Skin of body (tissue), 2 donors: ENCODE results near the gene G6PD. TPM values are rescaled to one million over a fixed set of nuclear protein-coding genes. Genes with fewer than 3 reads are reported as not detected.
"Not testable (repeated sequence)": the region's sequence is repeated elsewhere in the genome, so short reads cannot be mapped to it uniquely, and the experiment has no call there.

Experiments
- DNase-seq: peaks from one replicate; lab custom pipeline; 2025; lab: John Stamatoyannopoulos, UW
- total RNA-seq: library from RNA; depleted of rRNA; stranded (reverse); fragments of >200 nt; gene quantifications from one replicate; pipeline ENCODE4 v1.2.3, GENCODE V29; 2014

The G6PD gene
- 19.5 TPM for total RNA-seq

DNA sequence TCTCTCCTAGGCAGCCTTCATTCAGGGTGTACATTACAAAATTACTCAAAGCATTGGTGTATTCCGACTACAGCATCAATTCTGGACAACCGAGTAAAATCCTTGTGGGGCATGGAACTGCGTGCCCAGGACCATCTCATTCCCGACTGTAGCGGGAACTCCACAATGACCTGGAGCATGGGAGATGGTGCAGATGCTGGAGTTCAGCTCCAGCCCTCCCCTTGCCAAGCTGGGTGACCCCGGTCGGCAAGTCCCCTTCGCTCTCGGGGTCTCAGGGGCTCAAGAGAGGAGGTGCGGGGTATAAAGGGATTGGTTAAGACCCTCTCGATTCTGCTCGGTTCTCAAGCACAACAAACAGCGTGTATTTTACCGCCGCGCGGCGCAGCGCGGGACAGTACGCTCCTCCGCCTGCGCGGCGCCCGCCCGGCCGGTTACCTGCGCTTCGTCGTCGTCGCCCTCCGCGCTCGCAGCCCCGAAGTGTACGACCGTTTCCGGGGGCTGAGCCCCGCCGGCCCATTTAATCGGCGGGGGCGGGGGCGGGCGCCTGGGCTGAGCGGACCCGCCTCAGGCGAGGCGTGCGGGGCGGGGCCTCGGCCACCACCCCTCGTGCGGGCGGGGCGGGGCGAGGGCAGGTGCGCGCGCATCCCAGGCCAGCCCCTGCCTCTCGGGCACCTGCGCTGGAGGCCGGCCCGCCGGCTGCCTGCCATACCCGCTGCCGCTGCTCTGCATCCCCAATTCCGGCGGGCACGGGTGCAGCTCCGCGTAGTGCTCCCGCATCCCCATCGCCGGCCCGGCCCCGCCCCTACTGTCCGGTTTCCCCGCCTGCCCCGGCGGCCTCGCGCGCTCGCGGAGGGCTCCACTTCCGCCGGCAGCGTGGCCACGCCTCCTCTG lies at the start of gene G6PD:
Gene G6PD (minus strand): TSS at position 493 of the 891 bp plus-strand sequence. CDS start 691 bp downstream, outside the sequence.
- no peak for DNase-seq

DNA sequence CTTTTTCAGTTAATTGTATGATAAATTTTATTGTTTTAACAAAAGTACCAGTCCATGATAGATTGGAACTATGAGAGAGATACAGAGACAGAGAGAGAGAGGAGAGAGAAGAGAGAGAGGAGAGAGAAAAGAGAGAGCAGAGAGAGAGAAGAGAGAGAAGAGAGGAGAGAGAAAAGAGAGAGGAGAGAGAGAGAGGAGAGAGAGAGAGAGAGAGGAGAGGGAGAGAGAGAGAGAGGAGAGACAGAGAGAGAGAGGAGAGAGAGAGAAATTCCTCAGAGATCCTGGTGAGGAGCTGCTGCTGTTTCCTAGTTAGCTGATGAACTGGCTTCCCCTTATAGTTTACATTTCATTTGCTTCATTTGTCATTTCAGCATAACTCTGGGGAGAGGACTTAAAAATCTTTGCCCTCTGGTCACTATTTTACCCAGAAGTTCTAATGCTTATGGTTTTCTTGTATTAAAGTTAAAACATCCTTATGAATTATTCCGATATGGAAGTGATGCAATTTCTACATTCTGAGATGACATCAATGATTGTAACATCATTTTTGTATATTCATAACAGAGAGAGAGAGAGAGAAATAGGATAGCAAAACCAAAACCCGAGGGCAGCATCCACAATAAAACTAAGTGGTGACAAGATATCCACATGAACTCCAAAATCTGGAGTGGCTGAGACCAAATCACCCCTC lies 49.1 kb upstream of the G6PD start:
- no peak for DNase-seq

DNA sequence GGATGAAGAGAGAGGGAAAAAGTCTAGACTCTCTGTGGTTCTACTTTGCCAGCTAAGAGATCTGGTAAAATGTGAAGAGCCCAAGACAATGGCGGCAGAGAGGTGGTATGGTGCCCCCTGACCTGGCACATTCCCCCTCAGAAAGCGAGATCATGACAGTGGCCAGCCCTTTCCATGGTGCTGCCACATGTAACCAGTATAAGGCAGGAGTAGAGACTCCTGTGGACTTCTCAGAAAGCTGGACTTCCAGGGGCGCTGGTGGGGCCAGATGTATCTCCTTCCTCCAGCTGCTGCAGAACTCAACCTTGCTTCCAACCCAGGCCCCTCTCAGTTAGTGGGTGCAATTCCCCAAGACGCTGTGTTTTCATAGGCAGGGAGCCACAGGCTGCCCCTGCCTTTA lies 47.8 kb upstream of the G6PD start:
- DNase-seq, result no peak

DNA sequence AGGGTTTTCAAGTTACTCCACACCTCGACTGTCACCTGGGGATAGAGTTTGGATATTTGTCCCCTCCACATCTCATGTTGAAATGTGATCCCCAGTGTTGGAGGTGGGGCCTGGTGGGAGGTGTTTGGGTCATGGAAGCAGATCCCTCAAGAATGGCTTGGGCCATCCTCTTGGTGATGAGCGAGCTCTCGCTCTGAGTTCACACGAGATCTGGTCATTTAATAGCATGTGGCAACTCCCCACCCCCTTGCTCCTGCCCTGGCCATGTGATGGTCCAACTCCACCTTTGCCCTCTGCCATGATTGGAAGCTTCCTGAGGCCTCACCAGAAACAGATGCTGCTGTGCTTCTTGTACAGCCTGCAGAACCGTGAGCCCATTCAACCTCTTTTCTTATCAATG lies 46.6 kb upstream of the G6PD start:
- no peak for DNase-seq

DNA sequence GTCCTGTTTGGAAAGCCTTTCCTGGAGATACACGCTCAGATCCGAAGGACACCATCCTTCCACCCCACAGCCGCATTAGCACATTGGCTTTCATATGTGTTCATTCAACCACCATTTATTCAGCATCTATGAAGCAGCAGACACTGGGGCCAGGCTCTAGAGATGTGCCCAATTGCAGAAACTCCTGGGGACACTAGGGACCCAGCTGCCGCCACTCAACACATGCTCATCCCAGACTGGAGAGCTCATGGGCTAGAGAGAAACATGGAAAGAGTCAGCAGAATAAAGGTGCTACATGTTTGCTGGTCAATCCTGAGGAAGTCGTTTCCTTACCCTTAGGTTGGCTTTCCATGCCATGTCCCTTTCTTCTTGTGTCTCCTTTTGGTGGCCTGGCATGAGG lies 45.9 kb upstream of the G6PD start:
- DNase-seq, result no peak

DNA sequence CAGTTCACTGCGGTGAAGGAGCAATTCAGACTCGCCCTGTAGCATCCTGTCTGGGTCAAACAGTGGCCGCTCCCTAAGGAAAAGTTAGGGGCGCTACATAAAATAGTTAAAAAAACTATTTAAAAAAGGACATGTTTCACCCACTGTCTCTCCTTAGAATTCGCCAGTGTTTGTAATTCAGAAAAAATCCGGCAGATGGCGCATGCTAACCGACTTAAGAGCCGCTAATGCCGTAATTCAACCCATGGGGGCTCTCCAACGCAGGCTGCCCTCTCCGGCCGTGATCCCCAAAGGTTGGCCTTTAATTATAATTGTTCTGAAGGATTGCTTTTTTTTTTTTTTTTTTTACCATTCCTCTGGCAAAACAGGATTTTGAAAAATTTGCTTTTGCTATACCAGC lies 43.8 kb upstream of the G6PD start:
- not testable (repeated sequence) for DNase-seq

DNA sequence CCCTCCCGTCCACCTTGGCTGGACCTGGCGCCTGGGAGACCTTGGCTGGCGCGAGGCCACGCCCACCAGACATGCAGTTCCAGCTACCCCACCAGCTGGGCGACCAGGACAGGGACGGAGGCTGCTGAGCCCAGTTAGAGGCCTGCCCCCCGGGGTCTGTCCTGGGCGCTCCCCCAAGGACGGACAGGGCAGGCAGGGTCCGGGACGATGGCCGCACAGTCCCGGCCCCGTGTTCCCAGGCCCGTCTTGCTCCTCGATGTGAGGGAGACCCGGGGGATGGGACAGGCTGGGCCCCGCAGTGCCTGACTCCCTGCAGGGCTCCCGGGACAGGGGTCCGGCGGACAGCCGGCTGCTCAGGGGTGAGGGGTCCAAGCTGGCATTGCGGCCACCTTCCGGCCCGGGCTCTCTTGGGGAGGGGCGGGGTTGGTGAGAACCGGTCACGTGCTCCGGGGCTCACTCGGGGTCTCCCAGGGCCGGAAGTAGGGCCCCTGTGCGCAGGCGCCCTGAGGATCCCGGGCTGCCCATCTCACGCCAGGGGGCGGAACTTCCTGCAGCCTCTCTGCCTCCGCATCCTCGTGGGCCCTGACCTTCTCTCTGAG lies 38.0 kb upstream of the G6PD start, which contains the start of gene CTAG1A:
Gene CTAG1A (plus strand): TSS at position 549 of the 599 bp plus-strand sequence. CDS start 74 bp downstream, outside the sequence.
- not testable (repeated sequence) for DNase-seq

DNA sequence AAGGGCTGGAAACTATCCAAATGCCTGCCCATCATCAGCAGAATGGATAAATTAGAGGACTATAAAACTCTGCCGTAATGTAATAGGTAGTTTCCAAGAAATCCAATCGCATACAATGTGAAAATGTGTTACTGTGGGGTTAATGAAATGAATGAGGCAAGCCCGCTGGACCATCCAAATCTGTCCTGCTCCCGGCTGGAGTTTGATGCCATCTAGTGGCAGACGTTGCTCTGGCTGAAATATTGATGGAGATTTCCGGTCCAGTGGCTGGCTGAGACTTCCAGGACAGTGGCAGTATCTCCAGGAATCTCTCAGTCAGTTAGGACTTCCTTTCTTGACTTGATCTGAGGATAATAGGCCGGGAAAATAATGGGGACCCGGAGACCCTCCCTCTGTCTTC lies 36.3 kb upstream of the G6PD start:
- not testable (repeated sequence) for DNase-seq

DNA sequence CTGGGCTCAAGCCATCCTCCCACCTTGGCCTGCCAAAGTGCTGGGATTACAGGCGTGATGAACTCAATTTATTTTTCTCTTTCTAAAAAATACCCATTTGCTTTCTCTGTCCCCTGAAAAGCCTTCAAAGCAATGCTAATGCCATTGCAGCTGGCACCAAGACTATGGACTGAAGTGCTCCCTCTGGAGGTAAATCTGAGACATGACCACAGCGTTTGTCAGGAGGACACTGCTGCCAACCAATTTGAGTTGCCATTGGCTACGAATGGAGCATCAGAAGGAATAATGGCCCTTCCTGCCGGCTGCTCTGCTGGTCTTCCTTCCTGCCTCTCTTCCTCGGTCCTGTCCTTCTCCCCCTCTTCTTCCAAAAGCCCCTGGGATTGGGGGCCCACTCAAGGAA lies 28.4 kb upstream of the G6PD start:
- DNase-seq, result not testable (repeated sequence)

DNA sequence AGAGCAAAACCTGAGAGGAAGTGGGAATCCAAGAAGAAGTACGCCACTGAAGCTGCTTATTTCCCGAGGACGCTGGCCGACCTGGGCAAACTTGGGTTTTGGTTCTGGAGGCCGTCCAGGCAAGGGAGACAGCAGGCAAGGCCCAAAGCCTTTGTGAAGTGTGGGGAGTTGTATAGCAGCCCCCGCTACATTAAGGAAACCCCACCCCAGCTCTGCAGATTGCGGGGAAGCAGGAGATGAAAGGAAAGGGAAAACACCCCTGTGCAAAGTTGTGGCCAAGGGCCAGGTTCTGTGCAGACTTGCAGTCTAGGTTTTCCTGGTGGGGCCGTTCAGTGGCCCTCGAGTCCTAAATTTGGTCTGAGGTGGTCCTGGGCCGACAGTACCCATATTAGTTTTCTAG lies 26.4 kb upstream of the G6PD start:
- DNase-seq, result not testable (repeated sequence)

DNA sequence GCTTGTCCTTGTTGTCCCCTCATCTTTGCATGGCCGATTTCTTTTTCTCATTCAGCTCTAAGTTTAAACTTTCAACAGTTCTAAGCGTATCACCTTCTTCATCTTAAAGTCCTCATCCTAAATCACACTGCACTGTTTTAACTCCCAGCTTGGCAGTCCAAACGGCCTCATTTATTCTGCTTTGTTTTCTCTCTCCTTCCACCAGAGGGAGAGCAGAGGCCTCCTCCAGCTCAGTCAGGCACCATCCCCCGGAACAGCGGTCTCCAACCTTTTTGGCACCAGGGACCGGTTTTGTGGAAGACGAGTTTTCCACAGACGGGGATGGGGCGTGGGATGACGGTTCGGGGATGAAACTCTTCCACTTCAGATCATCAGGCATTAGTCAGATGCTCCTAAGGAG lies 23.7 kb upstream of the G6PD start:
- not testable (repeated sequence) for DNase-seq

DNA sequence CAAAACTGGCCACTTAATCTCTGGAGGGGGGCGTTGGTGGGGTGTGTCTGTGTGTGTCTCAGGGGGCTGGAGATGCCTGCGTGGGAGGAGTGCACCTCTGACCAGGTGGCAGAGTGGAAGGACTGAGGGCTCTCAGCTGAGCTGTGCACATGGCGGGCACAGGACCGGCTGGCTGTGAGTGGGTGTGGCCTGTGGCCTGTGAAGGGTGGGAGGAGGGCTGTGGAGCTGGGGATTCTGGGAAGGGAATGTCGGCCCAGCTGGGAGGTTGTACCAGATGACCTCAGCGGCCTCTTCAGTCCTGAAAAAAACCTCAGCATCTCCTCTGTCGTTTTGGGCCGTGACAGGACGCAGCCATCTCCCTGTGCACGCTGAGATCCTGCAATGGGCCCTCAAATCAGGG lies 15.6 kb upstream of the G6PD start:
- DNase-seq, result not testable (repeated sequence)

DNA sequence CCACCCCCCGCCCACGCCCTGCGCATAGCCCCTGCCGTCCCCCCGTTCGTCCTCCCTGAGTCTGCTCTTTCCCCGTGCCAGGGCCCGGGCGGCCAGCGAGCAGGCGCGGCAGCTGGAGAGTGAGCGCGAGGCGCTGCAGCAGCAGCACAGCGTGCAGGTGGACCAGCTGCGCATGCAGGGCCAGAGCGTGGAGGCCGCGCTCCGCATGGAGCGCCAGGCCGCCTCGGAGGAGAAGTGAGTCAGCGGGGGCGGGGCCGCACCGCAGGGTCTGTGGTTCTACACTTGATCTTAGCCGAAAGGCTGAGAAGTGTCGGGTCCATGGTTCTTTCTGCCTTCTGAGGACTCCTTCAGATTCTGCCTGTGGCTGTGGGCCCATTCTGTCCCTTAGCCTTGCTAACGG lies 13.7 kb upstream of the G6PD start:
- DNase-seq, result not testable (repeated sequence)

DNA sequence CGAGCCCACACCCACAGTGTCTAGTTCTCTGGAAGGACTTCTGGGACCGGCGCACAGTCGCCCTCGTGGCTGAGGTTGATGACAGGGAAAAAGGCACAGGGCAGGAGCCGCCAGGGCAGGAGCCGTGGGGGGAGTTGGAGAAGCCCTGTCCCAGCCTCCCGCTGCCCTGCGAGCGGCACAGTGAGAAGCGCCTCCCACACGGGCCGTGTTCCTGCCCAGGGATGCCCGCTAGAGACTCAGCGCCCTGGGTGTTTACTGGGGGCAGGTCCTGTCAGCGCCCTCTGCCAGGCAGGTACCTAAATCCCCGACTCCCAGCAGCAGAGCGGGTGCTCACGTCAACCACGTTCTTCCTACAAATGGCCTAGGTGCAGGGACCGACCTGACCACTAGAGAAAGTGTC lies 12.2 kb upstream of the G6PD start:
- DNase-seq, result not testable (repeated sequence)

DNA sequence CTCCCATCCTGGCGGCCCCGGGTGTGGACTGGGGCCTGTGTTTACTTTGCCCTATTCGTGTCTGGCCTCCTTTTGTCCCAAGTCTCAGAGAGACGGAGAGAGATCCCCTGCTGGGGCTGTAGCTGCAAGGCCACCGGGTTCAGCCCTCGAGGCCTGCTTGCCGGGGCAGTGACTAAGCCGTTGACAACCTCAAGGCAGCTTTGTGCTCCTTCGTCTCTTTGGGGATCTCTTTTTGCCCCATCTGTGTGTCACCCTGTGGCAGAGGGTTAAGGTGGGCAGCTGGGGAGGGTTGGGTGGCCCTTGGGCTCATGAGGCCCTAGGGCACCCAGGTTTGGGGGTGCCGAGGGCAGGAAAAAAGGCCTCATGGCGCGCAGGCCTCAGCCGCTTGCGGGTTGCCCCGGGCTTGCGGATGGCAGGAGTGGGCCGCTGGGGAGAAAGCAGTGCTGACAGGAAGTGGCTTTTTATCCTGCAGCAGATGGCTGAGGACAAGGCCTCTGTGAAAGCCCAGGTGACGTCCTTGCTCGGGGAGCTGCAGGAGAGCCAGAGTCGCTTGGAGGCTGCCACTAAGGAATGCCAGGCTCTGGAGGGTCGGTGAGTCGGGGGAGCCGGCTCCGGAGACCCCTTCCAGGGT lies 11.5 kb upstream of the G6PD start:
- DNase-seq, result not testable (repeated sequence)

DNA sequence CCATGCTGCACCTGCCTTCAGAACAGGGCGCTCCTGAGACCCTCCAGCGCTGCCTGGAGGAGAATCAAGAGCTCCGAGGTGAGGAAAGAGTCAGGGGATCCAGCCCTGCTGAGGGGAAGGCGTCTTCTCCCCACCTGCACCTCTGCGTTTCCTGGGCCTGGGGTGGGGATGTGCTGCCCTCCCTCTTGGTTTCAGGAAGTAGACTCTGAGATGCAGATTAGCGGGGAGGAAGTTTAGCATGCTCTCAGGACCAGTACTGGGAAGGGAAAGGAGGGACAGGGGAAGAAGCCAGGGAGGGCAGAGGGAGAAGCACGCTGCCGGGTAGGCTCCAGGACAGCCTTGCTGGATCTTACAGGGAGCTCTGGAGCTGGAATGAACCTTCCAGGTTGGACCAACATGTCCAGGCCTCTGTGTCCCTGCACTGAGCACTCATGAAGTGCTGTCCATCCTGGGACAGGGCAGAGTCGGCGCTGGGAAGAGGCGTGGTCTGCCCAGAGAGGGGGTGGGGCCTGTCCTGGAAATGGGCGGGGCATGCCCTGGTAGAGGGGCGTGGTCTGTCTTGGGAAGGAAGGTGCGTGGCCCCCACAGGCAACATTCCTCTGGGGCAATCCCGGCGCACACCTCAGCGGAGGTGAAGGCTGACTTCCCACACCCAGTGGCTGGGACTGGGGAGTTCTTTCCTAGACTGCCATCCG lies 5.6 kb upstream of the G6PD start:
- not testable (repeated sequence) for DNase-seq

DNA sequence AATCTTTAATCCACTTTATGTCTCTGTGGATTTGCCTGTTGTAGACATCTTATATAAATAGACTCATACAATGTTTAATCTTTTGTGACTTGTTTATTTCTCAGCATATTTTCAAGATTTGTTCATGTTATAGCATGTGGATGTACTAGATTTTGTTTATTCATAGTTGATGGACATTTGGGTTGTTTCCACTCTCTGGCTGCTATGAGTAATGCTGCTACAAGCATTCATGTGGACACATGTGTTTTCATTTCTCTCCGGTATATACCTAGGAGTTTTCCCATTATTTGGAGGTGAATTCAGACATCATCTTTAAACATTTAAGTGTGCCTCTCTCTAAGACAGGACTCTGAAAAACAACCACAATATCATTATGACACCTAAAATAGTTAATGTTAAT lies 3.1 kb upstream of the G6PD start:
- no peak for DNase-seq

DNA sequence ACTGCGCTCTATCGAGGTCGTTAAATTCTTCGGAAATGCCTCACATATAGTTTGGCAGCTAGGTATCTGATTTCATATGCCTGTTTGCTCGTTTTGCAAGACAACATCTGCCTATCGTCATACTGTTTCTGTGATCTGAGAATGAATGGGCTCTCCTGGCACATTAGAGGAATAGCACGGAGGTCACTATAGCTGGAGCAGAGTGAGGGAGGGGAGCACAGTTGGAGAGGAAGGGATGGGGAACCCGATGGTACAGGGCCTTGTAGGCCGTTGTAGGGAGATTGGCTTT lies 1.3 kb upstream of the G6PD start:
- no peak for DNase-seq

DNA sequence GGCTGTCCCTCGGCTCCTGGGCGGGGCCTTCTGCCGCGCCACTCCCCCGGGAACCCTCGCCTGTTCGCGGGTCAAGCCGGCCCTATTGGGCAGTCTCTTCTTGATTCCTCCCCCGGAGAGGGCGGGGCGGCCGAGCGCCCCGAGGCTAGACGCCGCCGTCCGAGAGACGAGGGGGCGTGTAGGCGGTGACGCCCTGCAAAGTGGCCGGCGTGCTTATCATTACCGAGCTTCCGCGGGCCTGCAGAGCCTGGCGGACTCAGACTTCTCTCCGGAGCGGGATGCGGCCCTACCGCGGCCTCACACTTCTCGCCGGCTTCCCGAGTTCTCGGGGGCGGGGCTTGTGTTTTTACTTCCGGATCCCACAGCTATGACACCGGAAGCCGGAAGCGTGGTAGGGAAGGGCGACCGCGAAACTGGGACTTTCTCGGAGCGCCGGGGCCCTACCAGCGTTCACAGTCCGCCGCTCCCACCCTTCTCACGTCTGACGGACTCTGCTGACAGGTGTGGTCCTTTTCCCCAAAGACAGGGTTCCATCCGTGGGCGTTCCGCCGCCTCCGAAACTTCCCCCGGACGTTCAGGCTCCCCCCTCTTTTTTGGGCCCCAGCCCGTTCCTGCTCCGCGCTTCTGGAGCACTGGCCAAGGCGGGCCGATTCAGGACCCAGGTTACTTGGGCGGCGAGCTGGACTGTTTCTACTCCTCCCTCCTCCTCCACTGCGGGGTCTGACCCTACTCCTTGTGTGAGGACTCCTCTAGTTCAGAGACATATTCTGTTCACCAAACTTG lies 790 bp upstream of the G6PD start, which contains the start of gene IKBKG:
Gene IKBKG (plus strand): TSS at position 376 of the 783 bp plus-strand sequence. CDS start 4,383 bp downstream, outside the sequence.
- peak; percentile 79 for DNase-seq

DNA sequence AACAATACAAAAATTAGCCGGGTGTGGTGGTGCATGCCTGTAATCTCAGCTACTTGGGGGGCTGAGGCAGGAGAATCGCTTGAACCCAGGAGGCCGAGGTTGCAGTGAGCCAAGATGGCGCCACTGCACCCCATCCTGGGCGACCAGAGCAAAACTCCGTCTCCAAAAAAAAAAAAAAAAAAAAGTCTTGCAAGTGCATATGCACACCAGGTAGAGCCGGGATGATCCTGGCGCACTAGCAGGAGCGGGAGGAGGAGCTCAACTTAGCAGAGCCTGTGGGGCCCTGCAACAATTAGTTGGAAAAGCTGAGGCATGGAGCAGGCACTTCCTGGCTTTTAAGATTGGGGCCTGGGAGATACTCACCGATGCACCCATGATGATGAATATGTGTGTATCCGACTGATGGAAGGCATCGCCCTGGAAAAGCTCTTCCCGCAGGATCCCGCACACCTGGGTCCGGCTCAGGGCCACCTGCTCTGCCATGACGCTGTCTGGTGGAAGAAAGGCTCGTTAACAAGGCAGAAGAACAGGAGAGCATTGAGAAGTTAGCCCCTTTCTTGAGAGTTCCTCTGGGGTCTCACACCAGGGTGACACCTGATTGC lies 872 bp downstream of the G6PD start:
- DNase-seq, result no peak
